Measurements from ENCODE around the gene GNA15.

DNA sequence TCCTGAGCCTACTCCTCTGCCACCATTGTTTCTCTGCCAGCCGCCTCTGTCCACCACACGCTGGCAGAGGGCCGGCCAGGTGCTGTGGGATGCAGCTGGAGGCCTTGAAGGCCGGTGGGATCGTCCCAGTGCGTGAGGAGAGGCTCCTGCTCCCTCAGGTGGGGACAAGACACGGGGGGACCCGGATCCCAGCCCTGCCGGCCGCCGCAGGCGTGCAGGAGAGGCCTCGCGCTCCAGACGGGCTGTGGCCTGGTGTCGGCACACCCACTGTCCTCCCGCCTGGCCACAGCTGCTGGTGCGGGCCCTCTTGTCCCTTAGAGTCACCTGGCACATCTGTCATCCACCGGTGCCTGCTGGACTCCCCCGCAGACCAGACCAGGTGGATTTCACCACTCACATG lies 18.1 kb upstream of the GNA15 start:
- TF ChIP-seq, protein P1, sequence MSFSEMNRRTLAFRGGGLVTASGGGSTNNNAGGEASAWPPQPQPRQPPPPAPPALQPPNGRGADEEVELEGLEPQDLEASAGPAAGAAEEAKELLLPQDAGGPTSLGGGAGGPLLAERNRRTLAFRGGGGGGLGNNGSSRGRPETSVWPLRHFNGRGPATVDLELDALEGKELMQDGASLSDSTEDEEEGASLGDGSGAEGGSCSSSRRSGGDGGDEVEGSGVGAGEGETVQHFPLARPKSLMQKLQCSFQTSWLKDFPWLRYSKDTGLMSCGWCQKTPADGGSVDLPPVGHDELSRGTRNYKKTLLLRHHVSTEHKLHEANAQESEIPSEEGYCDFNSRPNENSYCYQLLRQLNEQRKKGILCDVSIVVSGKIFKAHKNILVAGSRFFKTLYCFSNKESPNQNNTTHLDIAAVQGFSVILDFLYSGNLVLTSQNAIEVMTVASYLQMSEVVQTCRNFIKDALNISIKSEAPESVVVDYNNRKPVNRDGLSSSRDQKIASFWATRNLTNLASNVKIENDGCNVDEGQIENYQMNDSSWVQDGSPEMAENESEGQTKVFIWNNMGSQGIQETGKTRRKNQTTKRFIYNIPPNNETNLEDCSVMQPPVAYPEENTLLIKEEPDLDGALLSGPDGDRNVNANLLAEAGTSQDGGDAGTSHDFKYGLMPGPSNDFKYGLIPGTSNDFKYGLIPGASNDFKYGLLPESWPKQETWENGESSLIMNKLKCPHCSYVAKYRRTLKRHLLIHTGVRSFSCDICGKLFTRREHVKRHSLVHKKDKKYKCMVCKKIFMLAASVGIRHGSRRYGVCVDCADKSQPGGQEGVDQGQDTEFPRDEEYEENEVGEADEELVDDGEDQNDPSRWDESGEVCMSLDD (tag by site-specific recombination; IDR thresholded peaks at IDR 0.05): no peak
- TF ChIP-seq TCF7L2 (IDR thresholded peaks at IDR 0.05; ENCODE audit: borderline replicate concordance, low read depth, low read length) (no peak), YY1 (tag by site-specific recombination; IDR thresholded peaks at IDR 0.05) (no peak), REPIN1 (tag by site-specific recombination; IDR thresholded peaks at IDR 0.05; ENCODE audit: low read depth) (no peak), ZSCAN16 (tag by site-specific recombination; IDR thresholded peaks at IDR 0.05) (no peak), ZNF654 (tag by site-specific recombination; IDR thresholded peaks at IDR 0.05; ENCODE audit: low read depth) (no peak)
- TF ChIP-seq, protein P2, sequence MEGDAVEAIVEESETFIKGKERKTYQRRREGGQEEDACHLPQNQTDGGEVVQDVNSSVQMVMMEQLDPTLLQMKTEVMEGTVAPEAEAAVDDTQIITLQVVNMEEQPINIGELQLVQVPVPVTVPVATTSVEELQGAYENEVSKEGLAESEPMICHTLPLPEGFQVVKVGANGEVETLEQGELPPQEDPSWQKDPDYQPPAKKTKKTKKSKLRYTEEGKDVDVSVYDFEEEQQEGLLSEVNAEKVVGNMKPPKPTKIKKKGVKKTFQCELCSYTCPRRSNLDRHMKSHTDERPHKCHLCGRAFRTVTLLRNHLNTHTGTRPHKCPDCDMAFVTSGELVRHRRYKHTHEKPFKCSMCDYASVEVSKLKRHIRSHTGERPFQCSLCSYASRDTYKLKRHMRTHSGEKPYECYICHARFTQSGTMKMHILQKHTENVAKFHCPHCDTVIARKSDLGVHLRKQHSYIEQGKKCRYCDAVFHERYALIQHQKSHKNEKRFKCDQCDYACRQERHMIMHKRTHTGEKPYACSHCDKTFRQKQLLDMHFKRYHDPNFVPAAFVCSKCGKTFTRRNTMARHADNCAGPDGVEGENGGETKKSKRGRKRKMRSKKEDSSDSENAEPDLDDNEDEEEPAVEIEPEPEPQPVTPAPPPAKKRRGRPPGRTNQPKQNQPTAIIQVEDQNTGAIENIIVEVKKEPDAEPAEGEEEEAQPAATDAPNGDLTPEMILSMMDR (tag by site-specific recombination; IDR thresholded peaks at IDR 0.05): no peak
